HCT116 (cell line): ENCODE results near the gene IL18. TPM values are rescaled to one million over a fixed set of nuclear protein-coding genes. Genes with fewer than 3 reads are reported as not detected.

Source experiments
- CEBPB ChIP-seq: IDR thresholded peaks from 2 replicates; pipeline ENCODE4 v1.6.1; 2012; ENCODE audit warnings: low read depth
- FOSL1 ChIP-seq: IDR thresholded peaks from 2 replicates; pipeline ENCODE4 v1.6.1; 2012; ENCODE audit warnings: low read depth
- JUND ChIP-seq: IDR thresholded peaks from 2 replicates; pipeline ENCODE4 v1.6.1; 2012
- MAX ChIP-seq: IDR thresholded peaks from 2 replicates; pipeline ENCODE4 v1.6.1; 2012
- POLR2A ChIP-seq: IDR thresholded peaks from 2 replicates; pipeline ENCODE4 v1.7.0; 2011; ENCODE audit warnings: borderline replicate concordance; ENCODE audit not compliant: insufficient read depth, insufficient read length; ENCODE audit errors: extremely low read depth
- POLR2AphosphoS5 ChIP-seq: IDR thresholded peaks from 2 replicates; pipeline ENCODE4 v1.6.1; 2011; ENCODE audit warnings: mild to moderate bottlenecking, low read depth, low read length, moderate library complexity
- REST ChIP-seq: IDR thresholded peaks from 2 replicates; pipeline ENCODE4 v1.6.1; 2012; ENCODE audit warnings: low read depth
- SP1 ChIP-seq: IDR thresholded peaks from 2 replicates; pipeline ENCODE4 v1.6.1; 2012; ENCODE audit warnings: low read depth
- SRF ChIP-seq: IDR thresholded peaks from 2 replicates; pipeline ENCODE4 v1.6.1; 2012; ENCODE audit warnings: low read depth
- TCF7L2 ChIP-seq: IDR thresholded peaks from 2 replicates; pipeline ENCODE4 v1.7.0; 2011; ENCODE audit warnings: borderline replicate concordance, inconsistent platforms; ENCODE audit not compliant: insufficient read depth, insufficient read length; ENCODE audit errors: extremely low read depth
- ZBTB33 ChIP-seq: IDR thresholded peaks from 2 replicates; pipeline ENCODE4 v1.6.1; 2011; ENCODE audit warnings: mild to moderate bottlenecking, low read length, moderate library complexity; ENCODE audit not compliant: insufficient replicate concordance; ENCODE audit errors: extremely low read depth
- ZFX ChIP-seq: fragments of 450-650 bp; IDR thresholded peaks from 2 replicates; pipeline ENCODE4 v1.6.1; 2017
- ZNF274 ChIP-seq: fragments of 200-500 bp; sonication (Bioruptor generic); IDR thresholded peaks from 2 replicates; pipeline ENCODE4 v1.6.1; 2014; ENCODE audit warnings: mild to moderate bottlenecking, low read depth, low read length, inconsistent platforms
- total RNA-seq: library from RNA; stranded (reverse); gene quantifications from one replicate; pipeline ENCODE4 v1.2.1, GENCODE V29; 2021; ENCODE audit not compliant: unreplicated experiment

Gene IL18
- total RNA-seq, 1 experiment from 2014 or later = 112 TPM

- TF ChIP-seq ZBTB33 = no peak
- TF ChIP-seq POLR2A = no peak
- TF ChIP-seq ZFX = no peak
- peak; percentile 76 for TF ChIP-seq SP1
- TF ChIP-seq MAX = peak; percentile 69
- TF ChIP-seq ZNF274 = no peak
- TF ChIP-seq TCF7L2 = peak; percentile 36
- TF ChIP-seq REST = no peak
- TF ChIP-seq FOSL1 = peak; percentile 79
- peak; percentile 75 for TF ChIP-seq JUND
- peak; percentile 62 for TF ChIP-seq CEBPB
- peak; percentile 32; the same call in 1 of the 2 replicates for TF ChIP-seq POLR2AphosphoS5
- no peak for TF ChIP-seq SRF
- TF ChIP-seq, all 23 proteins: peak for 10
These were observed 35.3 kb downstream of the IL18 start (continued) for GRCh38 chr11:112128483-112129121.
